Loucy (cell line): ENCODE results near the gene SLC22A15.

ENCODE experiments used
- H2AFZ ChIP-seq: fragments of 200-600 bp; sonication (generic); 2 replicates; pipeline ENCODE4 v1.6.0; 2016; ENCODE audit warnings: antibody characterized with exemption, mild to moderate bottlenecking, low read length, moderate library complexity
- H3F3A ChIP-seq: fragments of 200-600 bp; 2 replicates; pipeline ENCODE4 v1.6.0; 2016; ENCODE audit warnings: antibody characterized with exemption, low read depth, mild to moderate bottlenecking
- H3K27me3 ChIP-seq: fragments of 200-600 bp; sonication (generic); 2 replicates; pipeline ENCODE4 v1.6.1; 2014; ENCODE audit warnings: low read length, mild to moderate bottlenecking; ENCODE audit not compliant: insufficient read depth, poor library complexity, severe bottlenecking
- H3K36me3 ChIP-seq: fragments of 200-600 bp; sonication (generic); 2 replicates; pipeline ENCODE4 v1.6.1; 2016; ENCODE audit warnings: low read length; ENCODE audit not compliant: insufficient read depth
- H3K4me1 ChIP-seq: fragments of 200-600 bp; sonication (generic); 2 replicates; pipeline ENCODE4 v1.5.1; 2014; ENCODE audit warnings: low read length, mild to moderate bottlenecking; ENCODE audit not compliant: insufficient read depth, poor library complexity, severe bottlenecking
- H3K4me2 ChIP-seq: fragments of 200-600 bp; sonication (generic); 2 replicates; pipeline ENCODE4 v1.6.0; 2014; ENCODE audit warnings: antibody characterized with exemption, low read length, low read depth, mild to moderate bottlenecking; ENCODE audit not compliant: poor library complexity, severe bottlenecking
- H3K4me3 ChIP-seq: fragments of 200-600 bp; sonication (generic); 2 replicates; pipeline ENCODE4 v1.5.1; 2014; ENCODE audit warnings: low read length, mild to moderate bottlenecking, mixed read lengths; ENCODE audit not compliant: poor library complexity, severe bottlenecking
- H3K79me2 ChIP-seq: fragments of 200-600 bp; sonication (generic); 2 replicates; pipeline ENCODE4 v1.6.1; 2014; ENCODE audit warnings: low read length; ENCODE audit not compliant: insufficient read depth
- H3K9ac ChIP-seq: fragments of 200-600 bp; sonication (generic); 2 replicates; pipeline ENCODE4 v1.6.0; 2014; ENCODE audit warnings: mild to moderate bottlenecking, low read depth, low read length, moderate library complexity; ENCODE audit not compliant: poor library complexity, severe bottlenecking
- H3K9me2 ChIP-seq: fragments of 200-600 bp; sonication (generic); replicated peaks from 2 replicates; pipeline ENCODE4 v1.6.1; 2016; ENCODE audit warnings: low read depth, low read length, mixed read lengths
- H3K9me3 ChIP-seq: fragments of 200-600 bp; sonication (generic); 2 replicates; pipeline ENCODE4 v1.6.1; 2014; ENCODE audit warnings: mild to moderate bottlenecking, antibody characterized with exemption, low read length, low read depth; ENCODE audit not compliant: insufficient read depth
- H4K20me1 ChIP-seq: fragments of 200-600 bp; sonication (generic); 2 replicates; pipeline ENCODE4 v1.6.0; 2014; ENCODE audit warnings: antibody characterized with exemption, low read length, mild to moderate bottlenecking; ENCODE audit not compliant: insufficient read depth, poor library complexity, severe bottlenecking
- CTCF ChIP-seq: fragments of 200-600 bp; sonication (generic); conservative IDR thresholded peaks from 2 replicates; pipeline ENCODE4 v1.5.1; 2014; ENCODE audit warnings: mild to moderate bottlenecking, antibody characterized with exemption, low read length
- EZH2phosphoT487 ChIP-seq: fragments of 200-600 bp; IDR thresholded peaks from 2 replicates; pipeline ENCODE4 v1.6.1; 2018; ENCODE audit warnings: antibody characterized with exemption, mild to moderate bottlenecking, moderate library complexity, borderline replicate concordance

SLC22A15 gene

GRCh38 chr1:116107371-116107770 is 131.1 kb downstream of the SLC22A15 start:
- Histone ChIP-seq H3K9me2 (no peaks in the 10 kb centered on the region), H3K9ac (no peak overlapping the region), H3F3A (no peaks in the 10 kb centered on the region), H3K79me2 (no peaks in the 10 kb centered on the region), H3K4me2 (no peak overlapping the region), H2AFZ (no peak overlapping the region), H4K20me1 (no peaks in the 10 kb centered on the region), H3K9me3 (no peaks in the 10 kb centered on the region), H3K27me3 (no peaks in the 10 kb centered on the region), H3K36me3 (no peaks in the 10 kb centered on the region), H3K4me1 (no peaks in the 10 kb centered on the region), H3K4me3 (no peak overlapping the region)
- no peak for TF ChIP-seq CTCF

- Histone ChIP-seq H3K9ac (no peak within 1 kb of the TSS), H3K4me3 (no peak within 1 kb of the TSS), H2AFZ (no peak within 1 kb of the TSS)
Observed at GRCh38 chr1:116110567-116111523, 134.5 kb downstream of the SLC22A15 start, which contains the start of gene MAB21L3. Gene MAB21L3 (plus strand): TSS chr1:116111399. CDS start chr1:116112616, 1,217 bp downstream.

GRCh38 chr1:116111524-116112021 is 135.3 kb downstream of the SLC22A15 start:
- Histone ChIP-seq H2AFZ (no peak overlapping the region), H3K4me2 (no peak overlapping the region)

More at GRCh38 chr1:116110567-116111523, 134.5 kb downstream of the SLC22A15 start, which contains the start of gene MAB21L3:
- no peaks in the 10 kb centered on the region for H3K4me1 ChIP-seq
- no peak within 1 kb of the TSS for H3K4me2 ChIP-seq
- no peaks in the 10 kb centered on the region for H3K9me2 ChIP-seq
- H3K36me3 ChIP-seq = no peaks in the 10 kb centered on the region
- H3F3A ChIP-seq = no peaks in the 10 kb centered on the region
- H3K9me3 ChIP-seq = no peaks in the 10 kb centered on the region
- TF ChIP-seq EZH2phosphoT487 = no peak
- TF ChIP-seq CTCF = no peak
- H4K20me1 ChIP-seq = no peaks in the 10 kb centered on the region
- no peaks in the 10 kb centered on the region for H3K27me3 ChIP-seq
- no peaks in the 10 kb centered on the region for H3K79me2 ChIP-seq

More at GRCh38 chr1:116111524-116112021, 135.3 kb downstream of the SLC22A15 start:
- Histone ChIP-seq H3K9me3 (no peaks in the 10 kb centered on the region), H3F3A (no peaks in the 10 kb centered on the region), H3K9me2 (no peaks in the 10 kb centered on the region), H3K36me3 (no peaks in the 10 kb centered on the region), H3K9ac (no peak overlapping the region), H3K79me2 (no peaks in the 10 kb centered on the region), H3K4me3 (no peak overlapping the region), H3K27me3 (no peaks in the 10 kb centered on the region), H4K20me1 (no peaks in the 10 kb centered on the region), H3K4me1 (no peaks in the 10 kb centered on the region)
- TF ChIP-seq CTCF (no peak), EZH2phosphoT487 (no peak)
